Epithelial cell of esophagus (primary cell): ENCODE data around the gene FOXL2NB.

Experiments
- DNase-seq: peaks from one replicate; pipeline ENCODE4 v3.0.0; 2010; ENCODE audit warnings: low read depth
- H3K4me3 ChIP-seq: 2 replicates; pipeline ENCODE4 v1.5.1; 2011; ENCODE audit warnings: mild to moderate bottlenecking, low read length, control low read depth
- TF ChIP-seq, protein P1 (sequence below): IDR thresholded peaks from 2 replicates; pipeline ENCODE4 v1.5.1; 2011; ENCODE audit warnings: low read depth, mild to moderate bottlenecking, low read length, control low read depth, inconsistent platforms; ENCODE audit not compliant: insufficient read depth; ENCODE audit errors: missing control alignments

The FOXL2NB gene

DNA sequence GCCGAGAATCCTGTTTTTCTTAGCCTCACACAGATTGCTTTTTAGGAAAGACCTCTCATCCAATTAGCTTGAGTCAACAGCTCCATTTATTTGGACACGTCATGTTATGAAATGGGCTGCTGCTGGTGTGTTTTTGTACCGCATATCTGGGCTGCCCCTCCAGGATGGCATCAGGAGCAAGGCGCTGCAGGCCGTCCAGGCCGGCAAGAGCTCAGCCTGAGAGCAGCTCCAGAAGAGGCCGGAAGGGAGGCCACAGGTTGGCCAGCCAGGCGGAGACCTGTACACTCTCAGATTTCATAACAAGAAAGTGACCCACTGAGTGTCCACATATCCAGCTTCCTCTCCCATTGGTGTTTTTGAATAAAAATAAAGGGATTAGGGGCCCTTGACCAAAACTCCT is 28.3 kb downstream of the FOXL2NB start:
- no peak for DNase-seq
- TF ChIP-seq, protein P1, sequence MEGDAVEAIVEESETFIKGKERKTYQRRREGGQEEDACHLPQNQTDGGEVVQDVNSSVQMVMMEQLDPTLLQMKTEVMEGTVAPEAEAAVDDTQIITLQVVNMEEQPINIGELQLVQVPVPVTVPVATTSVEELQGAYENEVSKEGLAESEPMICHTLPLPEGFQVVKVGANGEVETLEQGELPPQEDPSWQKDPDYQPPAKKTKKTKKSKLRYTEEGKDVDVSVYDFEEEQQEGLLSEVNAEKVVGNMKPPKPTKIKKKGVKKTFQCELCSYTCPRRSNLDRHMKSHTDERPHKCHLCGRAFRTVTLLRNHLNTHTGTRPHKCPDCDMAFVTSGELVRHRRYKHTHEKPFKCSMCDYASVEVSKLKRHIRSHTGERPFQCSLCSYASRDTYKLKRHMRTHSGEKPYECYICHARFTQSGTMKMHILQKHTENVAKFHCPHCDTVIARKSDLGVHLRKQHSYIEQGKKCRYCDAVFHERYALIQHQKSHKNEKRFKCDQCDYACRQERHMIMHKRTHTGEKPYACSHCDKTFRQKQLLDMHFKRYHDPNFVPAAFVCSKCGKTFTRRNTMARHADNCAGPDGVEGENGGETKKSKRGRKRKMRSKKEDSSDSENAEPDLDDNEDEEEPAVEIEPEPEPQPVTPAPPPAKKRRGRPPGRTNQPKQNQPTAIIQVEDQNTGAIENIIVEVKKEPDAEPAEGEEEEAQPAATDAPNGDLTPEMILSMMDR = no peak

GRCh38 chr3:138976047-138976446 is 29.0 kb downstream of the FOXL2NB start:
- no peak overlapping the region for H3K4me3 ChIP-seq
- TF ChIP-seq, protein P1 = no peak
- DNase-seq = no peak

More for the DNA sequence above, 28.3 kb downstream of the FOXL2NB start:
- H3K4me3 ChIP-seq = no peak overlapping the region

GRCh38 chr3:138984816-138985215 is 37.8 kb downstream of the FOXL2NB start:
- TF ChIP-seq, protein P1 = no peak
- H3K4me3 ChIP-seq = no peak overlapping the region
- no peak for DNase-seq

GRCh38 chr3:138985932-138986331 is 38.9 kb downstream of the FOXL2NB start:
- TF ChIP-seq, protein P1 = no peak
- DNase-seq = no peak
- H3K4me3 ChIP-seq = no peak overlapping the region

DNA sequence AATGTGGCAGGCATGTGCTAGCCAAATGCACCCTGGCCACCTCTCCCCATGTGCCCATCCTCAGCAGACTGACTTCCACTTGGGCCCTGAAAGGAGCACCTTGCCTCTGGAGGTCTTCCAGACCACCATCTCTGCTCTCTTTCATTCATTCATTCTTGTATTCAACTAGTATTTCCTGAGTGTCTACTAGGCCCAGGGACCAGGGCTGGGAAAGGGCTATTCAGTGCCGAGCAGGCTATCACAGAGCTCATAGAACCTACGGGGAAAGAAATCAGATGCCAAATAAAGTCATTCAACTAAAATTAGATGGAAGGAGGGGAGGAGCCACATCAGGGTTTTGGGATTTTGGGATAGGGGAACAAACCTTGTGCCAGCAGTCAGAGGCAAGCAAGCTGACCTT is 40.2 kb downstream of the FOXL2NB start:
- no peak overlapping the region for H3K4me3 ChIP-seq
- TF ChIP-seq, protein P1 = no peak
- no peak for DNase-seq

DNA sequence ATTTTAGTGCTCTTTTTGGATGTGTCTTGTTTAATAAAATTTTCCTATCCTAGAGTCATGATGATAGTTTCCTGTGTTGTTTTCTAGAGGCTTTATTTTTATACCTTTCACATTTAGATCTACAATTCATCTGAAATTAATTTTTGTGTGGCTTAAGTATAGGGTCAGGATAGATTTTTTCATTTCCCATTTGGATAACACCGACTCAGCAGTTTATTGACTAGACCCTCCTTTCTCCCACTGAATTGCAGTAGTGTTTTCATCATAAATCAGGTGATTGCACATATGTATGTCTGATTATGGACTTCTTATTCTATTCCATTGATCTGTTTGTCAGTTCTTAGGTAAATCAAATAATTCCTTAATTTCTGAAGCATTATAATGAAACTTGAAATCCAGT is 48.7 kb downstream of the FOXL2NB start:
- no peak overlapping the region for H3K4me3 ChIP-seq
- DNase-seq = no peak
- TF ChIP-seq, protein P1 = no peak
